Naive thymus-derived CD8-positive, alpha-beta T cell (primary cell): ENCODE data around the gene CUX1. TPM values are rescaled to one million over a fixed set of nuclear protein-coding genes. Genes with fewer than 3 reads are reported as not detected.

Experiments used
- ATAC-seq, 2 donors: fragments of 150-1000 bp; cut with Tn5 transposase in 1 of 2; sonication (Bioruptor Pico), chemical (Tn5 transposase) in 1 of 2; 1 replicate in 1 of 2; 2 replicates in 1 of 2; pipeline ENCODE4 v1.10.0; 2021; ENCODE audit warnings: mild to moderate bottlenecking in 2 of 2, moderate library complexity in 2 of 2
- POLR2A ChIA-PET: fragments of 350-600 bp; sonication (Branson Sonifier 250); formaldehyde crosslinking; loops from one replicate; lab custom pipeline; 2021; ENCODE audit warnings: antibody characterized with exemption; lab: Charles Lee
- DNase-seq, 10 donors: peaks; one replicate each; pipeline versions ENCODE4 v3.0.0 to v3.0.0-alpha.2; 2020 to 2022
- H3K27ac Mint-ChIP-seq, 10 donors: one replicate each; pipeline ENCODE4 v1.8.0; 2020 to 2022; ENCODE audit warnings: mild to moderate bottlenecking in 10 of 10, mixed read lengths in 10 of 10, moderate library complexity in 4 of 10, inconsistent platforms in 1 of 10
- H3K27me3 Mint-ChIP-seq, 5 donors: one replicate each; pipeline ENCODE4 v1.8.0; 2021 to 2022; ENCODE audit warnings: mixed read lengths in 5 of 5
- H3K36me3 Mint-ChIP-seq, 3 donors: one replicate each; pipeline ENCODE4 v1.8.0; 2020 to 2022; ENCODE audit warnings: mixed read lengths in 3 of 3, mild to moderate bottlenecking in 2 of 3, inconsistent platforms in 1 of 3
- H3K4me1 Mint-ChIP-seq, 4 donors: one replicate each; pipeline ENCODE4 v1.8.0; 2021 to 2022; ENCODE audit warnings: mixed read lengths in 4 of 4
- H3K4me3 Mint-ChIP-seq, 10 donors: one replicate each; pipeline ENCODE4 v1.8.0; 2020 to 2022; ENCODE audit warnings: mild to moderate bottlenecking in 10 of 10, mixed read lengths in 10 of 10, moderate library complexity in 6 of 10, inconsistent platforms in 1 of 10
- H3K9me3 Mint-ChIP-seq, 9 donors: one replicate each; pipeline ENCODE4 v1.8.0; 2020 to 2022; ENCODE audit warnings: mixed read lengths in 9 of 9, mild to moderate bottlenecking in 3 of 9, inconsistent platforms in 1 of 9, moderate library complexity in 1 of 9
- polyA plus RNA-seq, 3 donors: library from polyadenylated mRNA; unstranded; fragments of 300-500 nt; fragmentation: Illumina TruSeq; gene quantifications; one replicate each; pipeline ENCODE4 v1.2.3, GENCODE V29; 2021
- total RNA-seq, 8 experiments: library from RNA in 2 of 8; stranded (reverse) in 2 of 8; gene quantifications; one replicate each; pipeline ENCODE4 v1.2.3 and lab custom pipeline; 2021 to 2026

The CUX1 gene
- total and polyA plus RNA-seq, 5 experiments from 2014 or later = 10.3 to 66.2 (median 24.1) TPM

- Mint-ChIP-seq H3K36me3 (peaks cover 0 to 81% (median 21%) of the 10 kb centered on the region in 3 donors), H3K4me3 (no peak overlapping the region), H3K9me3 (no peaks in the 10 kb centered on the region), H3K27me3 (no peaks in the 10 kb centered on the region), H3K4me1 (no peaks in the 10 kb centered on the region), H3K27ac (peak overlapping the region in 1 of 10 donors; percentile 53)
- ATAC-seq = no peak
- POLR2A ChIA-PET = no interaction called here
- DNase-seq = no peak
Measured at GRCh38 chr7:102201576-102201975, 384.1 kb downstream of the CUX1 start.

DNA sequence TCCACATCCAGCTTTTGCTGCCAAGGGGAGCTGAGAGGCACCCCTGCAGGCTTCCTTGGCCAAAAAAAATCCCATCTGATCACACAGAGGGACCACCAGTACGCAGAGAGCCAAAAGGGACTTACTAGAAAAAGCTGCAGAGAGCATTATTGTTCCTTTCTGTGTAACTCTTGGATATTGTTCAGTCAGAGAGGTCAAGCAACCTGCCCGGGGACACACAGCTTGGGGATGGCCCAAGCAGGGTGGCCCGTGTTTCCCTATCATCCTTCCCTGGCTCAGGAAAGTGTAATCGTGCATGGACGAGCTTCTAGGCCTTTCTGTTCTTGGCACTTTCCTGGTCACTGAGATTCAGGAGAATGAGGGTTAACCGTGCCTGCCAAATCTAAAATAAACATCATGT, 385.1 kb downstream of the CUX1 start:
- ATAC-seq (no peak), DNase-seq (no peak)
- Mint-ChIP-seq H3K27me3 (no peaks in the 10 kb centered on the region), H3K27ac (no peak overlapping the region), H3K9me3 (no peaks in the 10 kb centered on the region), H3K4me1 (no peaks in the 10 kb centered on the region), H3K4me3 (no peak overlapping the region), H3K36me3 (peaks cover 0 to 80% (median 17%) of the 10 kb centered on the region in 3 donors)
- POLR2A ChIA-PET = interaction anchor here (0.6 kb wide), 1 partner anchor 247 kb away, joined by 3 read pairs; no protein-coding TSS in a partner anchor

GRCh38 chr7:102203218-102203617, 385.8 kb downstream of the CUX1 start:
- POLR2A ChIA-PET = no interaction called here
- H3K36me3 Mint-ChIP-seq = peaks cover 0 to 79% (median 19%) of the 10 kb centered on the region in 3 donors
- ATAC-seq = no peak
- H3K27me3 Mint-ChIP-seq = no peaks in the 10 kb centered on the region
- no peaks in the 10 kb centered on the region for H3K9me3 Mint-ChIP-seq
- H3K27ac Mint-ChIP-seq = no peak overlapping the region
- no peaks in the 10 kb centered on the region for H3K4me1 Mint-ChIP-seq
- DNase-seq = no peak
- no peak overlapping the region for H3K4me3 Mint-ChIP-seq

- peaks cover 0 to 78% (median 19%) of the 10 kb centered on the region in 3 donors for H3K36me3 Mint-ChIP-seq
- POLR2A ChIA-PET = no interaction called here
- ATAC-seq (no peak), DNase-seq (no peak)
- no peak overlapping the region for H3K4me3 Mint-ChIP-seq
- H3K27me3 Mint-ChIP-seq = no peaks in the 10 kb centered on the region
- no peaks in the 10 kb centered on the region for H3K9me3 Mint-ChIP-seq
- H3K4me1 Mint-ChIP-seq = no peaks in the 10 kb centered on the region
- H3K27ac Mint-ChIP-seq = peak overlapping the region in 1 of 10 donors; percentile 34
Measured at GRCh38 chr7:102204212-102204611, 386.8 kb downstream of the CUX1 start.

DNA sequence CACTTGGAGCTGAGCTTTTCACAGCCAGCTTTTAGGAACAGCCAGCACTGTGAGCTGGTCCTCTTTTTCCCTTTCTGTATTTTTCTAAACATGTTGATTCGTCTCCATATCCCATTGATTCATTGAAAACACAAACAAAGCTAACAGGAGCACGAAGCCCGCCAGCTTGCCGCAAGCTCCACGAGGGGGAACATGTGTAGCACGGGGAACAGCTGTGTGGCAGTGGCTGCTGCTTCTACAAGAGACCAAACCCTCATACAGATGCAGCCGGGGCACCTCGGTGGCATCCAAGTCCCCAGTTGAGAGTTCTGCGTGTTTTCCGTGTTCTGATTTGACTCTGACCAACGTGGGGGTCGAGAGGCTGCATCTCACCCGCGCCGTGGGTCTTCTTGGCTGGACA, 388.5 kb downstream of the CUX1 start:
- H3K4me3 Mint-ChIP-seq = no peak overlapping the region
- H3K9me3 Mint-ChIP-seq = no peaks in the 10 kb centered on the region
- no peaks in the 10 kb centered on the region for H3K4me1 Mint-ChIP-seq
- H3K36me3 Mint-ChIP-seq = peaks cover 0 to 75% (median 18%) of the 10 kb centered on the region in 3 donors
- ATAC-seq (no peak), DNase-seq (no peak)
- H3K27me3 Mint-ChIP-seq = no peaks in the 10 kb centered on the region
- no peak overlapping the region for H3K27ac Mint-ChIP-seq
- POLR2A ChIA-PET = no interaction called here

- Mint-ChIP-seq H3K9me3 (no peaks in the 10 kb centered on the region), H3K36me3 (peaks cover 0 to 62% (median 17%) of the 10 kb centered on the region in 3 donors), H3K4me1 (no peaks in the 10 kb centered on the region), H3K27me3 (no peaks in the 10 kb centered on the region), H3K27ac (no peak overlapping the region), H3K4me3 (no peak overlapping the region)
- no peak for ATAC-seq
- DNase-seq = no peak
- POLR2A ChIA-PET = no interaction called here
Measured at GRCh38 chr7:102208826-102209225, 391.4 kb downstream of the CUX1 start.

DNA sequence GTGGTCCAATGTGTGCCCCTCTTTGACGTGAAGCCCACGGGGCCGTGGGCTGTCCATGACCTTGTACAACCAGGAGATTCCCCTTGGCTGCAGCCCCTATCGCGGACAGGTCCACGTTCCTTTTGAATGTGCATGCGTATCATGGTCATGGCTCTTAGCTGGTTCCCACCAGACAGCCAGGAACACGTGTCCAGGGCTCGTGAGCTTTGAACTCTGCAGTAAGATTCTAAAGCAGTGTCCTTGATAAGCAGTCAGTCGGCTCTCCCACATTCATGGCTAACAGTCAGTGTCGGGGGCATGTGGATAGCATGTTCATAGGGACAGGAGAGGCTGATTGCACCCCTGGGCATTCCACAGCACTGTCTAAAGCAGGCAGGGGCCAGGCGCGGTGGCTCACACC, 393.4 kb downstream of the CUX1 start:
- no peak for ATAC-seq
- H3K4me1 Mint-ChIP-seq = peaks cover 0 to 2% (median 0%) of the 10 kb centered on the region in 4 donors
- no peaks in the 10 kb centered on the region for H3K27me3 Mint-ChIP-seq
- no peak overlapping the region for H3K4me3 Mint-ChIP-seq
- POLR2A ChIA-PET = no interaction called here
- H3K27ac Mint-ChIP-seq = no peak overlapping the region
- DNase-seq = no peak
- H3K36me3 Mint-ChIP-seq = peaks cover 0 to 61% (median 13%) of the 10 kb centered on the region in 3 donors
- no peaks in the 10 kb centered on the region for H3K9me3 Mint-ChIP-seq

- no peaks in the 10 kb centered on the region for H3K9me3 Mint-ChIP-seq
- no peak overlapping the region for H3K4me3 Mint-ChIP-seq
- ATAC-seq (no peak), DNase-seq (no peak)
- peaks cover 0 to 59% (median 11%) of the 10 kb centered on the region in 3 donors for H3K36me3 Mint-ChIP-seq
- H3K27me3 Mint-ChIP-seq = no peaks in the 10 kb centered on the region
- no peak overlapping the region for H3K27ac Mint-ChIP-seq
- H3K4me1 Mint-ChIP-seq = peaks cover 0 to 6% (median 1%) of the 10 kb centered on the region in 4 donors
- POLR2A ChIA-PET = no interaction called here
Measured at GRCh38 chr7:102211590-102212550, 394.4 kb downstream of the CUX1 start.

DNA sequence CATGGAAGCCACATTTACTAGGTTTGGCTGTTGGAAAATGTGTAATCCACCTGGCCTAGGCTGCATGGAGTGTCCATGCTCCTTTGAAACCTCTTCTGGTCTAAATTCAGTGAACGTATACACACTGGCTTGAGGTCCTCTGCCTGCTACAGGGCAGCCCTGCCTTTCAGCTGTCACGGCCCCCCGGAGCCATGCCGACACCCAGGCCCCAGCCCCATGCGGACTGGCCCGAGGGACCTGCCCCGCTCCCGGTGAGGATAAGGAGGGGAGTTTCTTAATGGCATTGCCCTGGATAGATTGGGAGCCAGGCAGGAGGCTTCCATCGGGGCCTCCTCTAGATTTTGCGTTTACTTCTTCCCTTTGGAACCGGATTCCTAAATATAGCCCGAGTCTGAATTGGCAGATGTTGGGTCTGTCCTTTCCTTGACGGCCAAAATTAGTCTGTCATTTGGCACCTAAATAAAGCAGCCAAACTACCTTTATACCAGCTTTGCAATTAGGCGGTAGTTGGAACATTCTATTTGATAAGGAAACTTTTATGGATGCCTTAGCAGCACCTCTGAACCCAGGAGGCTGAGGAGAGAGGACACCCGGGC, 397.1 kb downstream of the CUX1 start:
- Mint-ChIP-seq H3K36me3 (peaks cover 0 to 42% (median 7%) of the 10 kb centered on the region in 3 donors), H3K27me3 (no peaks in the 10 kb centered on the region), H3K4me1 (peaks cover 0 to 6% (median 1%) of the 10 kb centered on the region in 4 donors), H3K9me3 (no peaks in the 10 kb centered on the region), H3K27ac (no peak overlapping the region), H3K4me3 (no peak overlapping the region)
- ATAC-seq (no peak), DNase-seq (no peak)
- POLR2A ChIA-PET = no interaction called here

DNA sequence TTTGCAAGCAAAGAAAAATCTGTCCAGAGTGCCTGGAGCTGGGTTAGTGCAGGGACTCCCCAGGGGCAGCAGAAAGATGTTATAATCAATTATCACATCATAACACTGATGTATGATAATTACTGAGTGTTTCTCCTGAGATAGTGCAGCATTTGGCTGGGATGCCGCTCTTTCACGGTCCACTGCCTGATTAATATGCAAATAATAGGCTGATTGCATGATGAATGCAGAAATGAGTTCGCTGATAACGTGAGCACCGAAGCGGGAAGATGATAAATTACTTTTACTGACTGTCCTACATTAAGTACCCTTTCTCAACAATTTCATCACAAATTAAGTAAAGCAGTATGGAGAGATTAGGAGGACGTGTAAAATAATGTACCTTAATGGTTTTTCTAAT, 397.8 kb downstream of the CUX1 start:
- ATAC-seq = no peak
- Mint-ChIP-seq H3K27me3 (no peaks in the 10 kb centered on the region), H3K4me1 (peaks cover 0 to 6% (median 1%) of the 10 kb centered on the region in 4 donors), H3K27ac (no peak overlapping the region), H3K9me3 (no peaks in the 10 kb centered on the region), H3K4me3 (no peak overlapping the region), H3K36me3 (peaks cover 0 to 40% (median 5%) of the 10 kb centered on the region in 3 donors)
- POLR2A ChIA-PET = no interaction called here
- DNase-seq = no peak

DNA sequence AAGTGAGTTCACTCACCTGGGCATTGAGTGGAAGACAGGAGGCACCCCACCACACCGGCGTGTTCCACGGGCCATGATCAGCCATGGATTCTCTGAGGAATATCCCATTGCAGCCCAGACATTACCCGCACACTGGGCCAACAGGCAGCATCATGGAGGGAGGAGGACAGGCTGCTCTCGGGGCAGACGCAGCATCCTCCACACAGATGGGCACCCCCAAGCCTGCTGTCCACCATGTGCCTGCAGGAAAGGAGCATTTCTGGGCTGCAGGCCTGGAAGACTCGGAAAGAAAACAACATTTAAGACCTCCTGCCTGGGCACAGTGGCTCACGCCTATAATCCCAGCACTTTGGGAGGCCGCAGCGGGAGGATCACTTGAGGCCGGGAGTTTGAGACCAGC, 398.3 kb downstream of the CUX1 start:
- Mint-ChIP-seq H3K36me3 (peaks cover 0 to 36% (median 5%) of the 10 kb centered on the region in 3 donors), H3K4me3 (no peak overlapping the region), H3K27me3 (no peaks in the 10 kb centered on the region), H3K9me3 (no peaks in the 10 kb centered on the region), H3K4me1 (peaks cover 0 to 6% (median 1%) of the 10 kb centered on the region in 4 donors), H3K27ac (no peak overlapping the region)
- POLR2A ChIA-PET = no interaction called here
- no peak for DNase-seq
- no peak for ATAC-seq

- no peak for DNase-seq
- H3K27ac Mint-ChIP-seq = peak overlapping the region in 1 of 10 donors; percentile 79
- POLR2A ChIA-PET = no interaction called here
Measured at GRCh38 chr7:102216573-102217314, 399.3 kb downstream of the CUX1 start.

More at GRCh38 chr7:102216573-102217314, 399.3 kb downstream of the CUX1 start:
- peaks cover 0 to 37% (median 5%) of the 10 kb centered on the region in 3 donors for H3K36me3 Mint-ChIP-seq
- no peaks in the 10 kb centered on the region for H3K9me3 Mint-ChIP-seq
- peaks cover 0 to 6% (median 3%) of the 10 kb centered on the region in 4 donors for H3K4me1 Mint-ChIP-seq
- H3K27me3 Mint-ChIP-seq = no peaks in the 10 kb centered on the region
- no peak overlapping the region for H3K4me3 Mint-ChIP-seq
- no peak for ATAC-seq
